A673 (cell line): Measurements from ENCODE around the gene SIT1. TPM values are rescaled to one million over a fixed set of nuclear protein-coding genes. Genes with fewer than 3 reads are reported as not detected.
"Not testable (repeated sequence)": the region's sequence is repeated elsewhere in the genome, so short reads cannot be mapped to it uniquely, and the experiment has no call there.

Experiments used
- BruUV-seq: library from RNA; stranded (reverse); fragments of 400-500 nt; replicated peaks from 2 replicates; lab custom pipeline; 2021; lab: Mats Ljungman, UMichigan
- CTCF ChIA-PET: fragments of 300-600 bp; sonication (Branson Sonifier 250); formaldehyde crosslinking; loops from one replicate; lab custom pipeline; 2022; ENCODE audit warnings: antibody characterized with exemption; lab: Charles Lee
- POLR2A ChIA-PET: fragments of 300-600 bp; sonication (Branson Sonifier 250); formaldehyde crosslinking; loops from one replicate; lab custom pipeline; 2022; ENCODE audit warnings: antibody characterized with exemption; ENCODE audit not compliant: low non-redundant PET; lab: Charles Lee
- DNase-seq: peaks from one replicate; pipeline ENCODE4 v3.0.0-alpha.2; 2015; ENCODE audit warnings: low spot score
- H3K27ac ChIP-seq: fragments of 200-600 bp; sonication (generic); 2 replicates; pipeline ENCODE4 v1.5.1; 2016; ENCODE audit warnings: mixed run types, low read depth, mild to moderate bottlenecking, mixed read lengths, antibody characterized with exemption, low read length; ENCODE audit not compliant: poor library complexity, severe bottlenecking
- H3K27me3 ChIP-seq: fragments of 200-600 bp; sonication (generic); replicated peaks from 2 replicates; pipeline ENCODE4 v1.6.1; 2017; ENCODE audit warnings: mixed run types, low read depth, mild to moderate bottlenecking, mixed read lengths, antibody characterized with exemption, low read length; ENCODE audit not compliant: insufficient read depth, poor library complexity
- H3K36me3 ChIP-seq: fragments of 200-600 bp; sonication (generic); 2 replicates; pipeline ENCODE4 v1.6.1; 2016; ENCODE audit warnings: mixed run types, mild to moderate bottlenecking, mixed read lengths, antibody characterized with exemption, low read length; ENCODE audit not compliant: insufficient read depth, poor library complexity, severe bottlenecking
- H3K4me1 ChIP-seq: fragments of 200-600 bp; sonication (generic); 2 replicates; pipeline ENCODE4 v1.6.1; 2017; ENCODE audit warnings: mixed run types, mild to moderate bottlenecking, mixed read lengths, antibody characterized with exemption, low read length; ENCODE audit not compliant: insufficient read depth, poor library complexity, severe bottlenecking
- H3K4me3 ChIP-seq: fragments of 200-600 bp; sonication (generic); 2 replicates; pipeline ENCODE4 v1.5.1; 2016; ENCODE audit warnings: low read depth, mixed run types, mild to moderate bottlenecking, mixed read lengths, low read length; ENCODE audit not compliant: poor library complexity, severe bottlenecking
- H3K9me3 ChIP-seq: fragments of 200-600 bp; sonication (generic); 2 replicates; pipeline ENCODE4 v1.6.1; 2016; ENCODE audit warnings: mixed run types, low read depth, mild to moderate bottlenecking, mixed read lengths, antibody characterized with exemption, low read length; ENCODE audit not compliant: poor library complexity, severe bottlenecking
- EZH2 ChIP-seq: fragments of 200-600 bp; sonication (generic); IDR thresholded peaks from 2 replicates; pipeline ENCODE4 v1.6.1; 2017; ENCODE audit warnings: borderline replicate concordance, low read depth, mild to moderate bottlenecking, mixed read lengths, antibody characterized with exemption, low read length; ENCODE audit not compliant: poor library complexity, severe bottlenecking
- intact Hi-C: fragments of 100-400 bp; cut with micrococcal nuclease; formaldehyde crosslinking; loops from one replicate; pipeline ENCODE4 v1.10.0; 2022; ENCODE audit not compliant: unreplicated experiment
- total RNA-seq: library from RNA; stranded (reverse); gene quantifications from 2 replicates; pipeline ENCODE4 v1.2.3, GENCODE V29; 2021
- TF ChIP-seq, protein P1 (sequence below): fragments of 300-800, 200-600 bp; sonication (generic); conservative IDR thresholded peaks from 2 replicates; pipeline ENCODE4 v1.5.1; 2017; ENCODE audit warnings: low read depth, mild to moderate bottlenecking, antibody characterized with exemption, low read length, moderate library complexity, mixed read lengths

SIT1 gene
- total RNA-seq, 1 experiment from 2014 or later, result not detected

DNA sequence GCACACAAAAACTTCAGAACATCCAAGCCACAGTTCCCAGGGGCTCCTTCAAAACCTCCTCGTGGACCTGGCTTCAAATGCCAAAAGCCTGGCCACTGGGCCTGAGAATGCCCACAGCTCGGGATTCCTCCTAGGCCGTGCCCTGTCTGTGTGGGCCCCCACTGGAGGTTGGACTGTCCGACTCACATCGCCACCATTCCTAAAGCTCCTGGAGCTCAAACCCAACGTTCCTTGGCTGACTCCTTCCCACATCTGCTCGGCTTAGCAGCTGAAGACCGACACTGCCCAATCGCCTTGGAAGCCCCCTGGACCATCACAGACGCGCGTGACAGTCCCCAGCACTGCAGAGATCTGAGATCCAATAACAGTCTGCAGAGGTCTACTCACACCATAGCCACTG, 7.7 kb downstream of the SIT1 start:
- POLR2A ChIA-PET, result no interaction called here
- H3K27ac ChIP-seq, result no peak overlapping the region
- H3K4me1 ChIP-seq, result peaks cover 4% of the 10 kb centered on the region
- intact Hi-C loops, result no loop called here
- no peaks in the 10 kb centered on the region for H3K36me3 ChIP-seq
- TF ChIP-seq, protein P1, sequence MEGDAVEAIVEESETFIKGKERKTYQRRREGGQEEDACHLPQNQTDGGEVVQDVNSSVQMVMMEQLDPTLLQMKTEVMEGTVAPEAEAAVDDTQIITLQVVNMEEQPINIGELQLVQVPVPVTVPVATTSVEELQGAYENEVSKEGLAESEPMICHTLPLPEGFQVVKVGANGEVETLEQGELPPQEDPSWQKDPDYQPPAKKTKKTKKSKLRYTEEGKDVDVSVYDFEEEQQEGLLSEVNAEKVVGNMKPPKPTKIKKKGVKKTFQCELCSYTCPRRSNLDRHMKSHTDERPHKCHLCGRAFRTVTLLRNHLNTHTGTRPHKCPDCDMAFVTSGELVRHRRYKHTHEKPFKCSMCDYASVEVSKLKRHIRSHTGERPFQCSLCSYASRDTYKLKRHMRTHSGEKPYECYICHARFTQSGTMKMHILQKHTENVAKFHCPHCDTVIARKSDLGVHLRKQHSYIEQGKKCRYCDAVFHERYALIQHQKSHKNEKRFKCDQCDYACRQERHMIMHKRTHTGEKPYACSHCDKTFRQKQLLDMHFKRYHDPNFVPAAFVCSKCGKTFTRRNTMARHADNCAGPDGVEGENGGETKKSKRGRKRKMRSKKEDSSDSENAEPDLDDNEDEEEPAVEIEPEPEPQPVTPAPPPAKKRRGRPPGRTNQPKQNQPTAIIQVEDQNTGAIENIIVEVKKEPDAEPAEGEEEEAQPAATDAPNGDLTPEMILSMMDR, result no peak
- no peak for TF ChIP-seq EZH2
- H3K27me3 ChIP-seq, result no peaks in the 10 kb centered on the region
- no peak for DNase-seq
- H3K9me3 ChIP-seq, result no peaks in the 10 kb centered on the region
- BruUV-seq, result no TSS peak
- CTCF ChIA-PET, result no interaction called here
- H3K4me3 ChIP-seq, result no peak overlapping the region

GRCh38 chr9:35641478-35641877, 9.3 kb downstream of the SIT1 start:
- H3K4me1 ChIP-seq, BruUV-seq, intact Hi-C loops, DNase-seq, H3K27me3 ChIP-seq, H3K36me3 ChIP-seq, POLR2A ChIA-PET, H3K27ac ChIP-seq, H3K4me3 ChIP-seq, H3K9me3 ChIP-seq, CTCF ChIA-PET: not testable (repeated sequence)

- H3K4me3 ChIP-seq, POLR2A ChIA-PET, H3K27me3 ChIP-seq, H3K4me1 ChIP-seq, intact Hi-C loops, H3K9me3 ChIP-seq, BruUV-seq, H3K27ac ChIP-seq, CTCF ChIA-PET, DNase-seq, H3K36me3 ChIP-seq: not testable (repeated sequence)
Measured at GRCh38 chr9:35640431-35640830, 10.3 kb downstream of the SIT1 start.

- intact Hi-C loops, result no loop called here
- TF ChIP-seq, protein P1, result no peak
- TF ChIP-seq EZH2, result no peak
- Histone ChIP-seq H3K4me3 (no peak overlapping the region), H3K9me3 (no peaks in the 10 kb centered on the region), H3K27ac (no peak overlapping the region), H3K4me1 (no peaks in the 10 kb centered on the region), H3K27me3 (no peaks in the 10 kb centered on the region), H3K36me3 (no peaks in the 10 kb centered on the region)
- CTCF ChIA-PET, result no interaction called here
- POLR2A ChIA-PET, result no interaction called here
- no TSS peak for BruUV-seq
- DNase-seq, result no peak
Measured at GRCh38 chr9:35639631-35640030, 11.1 kb downstream of the SIT1 start.

DNA sequence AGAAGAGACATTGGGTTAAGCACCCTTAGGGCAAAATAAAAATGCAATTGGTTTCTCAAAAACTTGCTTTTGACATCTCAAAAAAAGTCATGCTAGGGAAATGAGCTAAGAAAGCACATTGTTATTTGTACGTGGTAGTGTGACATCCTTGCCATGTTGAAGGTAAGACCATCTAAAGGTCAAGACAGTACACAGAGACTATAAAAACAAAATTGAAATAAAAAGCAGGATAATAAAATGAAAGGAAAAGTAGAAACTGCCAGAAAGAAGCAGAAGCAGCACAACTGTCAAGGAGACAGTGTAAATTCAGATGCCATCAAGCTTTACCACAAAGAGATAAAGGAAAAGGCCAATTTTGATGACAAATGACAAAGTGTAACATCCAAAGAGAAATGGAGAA, 11.5 kb downstream of the SIT1 start:
- CTCF ChIA-PET, H3K4me3 ChIP-seq, H3K27ac ChIP-seq, DNase-seq, H3K36me3 ChIP-seq, BruUV-seq, POLR2A ChIA-PET, H3K27me3 ChIP-seq, H3K9me3 ChIP-seq, H3K4me1 ChIP-seq, intact Hi-C loops: not testable (repeated sequence)

- H3K4me3 ChIP-seq, H3K9me3 ChIP-seq, H3K27me3 ChIP-seq, DNase-seq, H3K4me1 ChIP-seq, BruUV-seq, intact Hi-C loops, H3K36me3 ChIP-seq, POLR2A ChIA-PET, H3K27ac ChIP-seq: not testable (repeated sequence)
- CTCF ChIA-PET, result interaction anchor here (0.7 kb wide), 1 partner anchor 686 kb away, joined by 3 read pairs; no protein-coding TSS in a partner anchor
Measured at GRCh38 chr9:35638751-35639150, 12.0 kb downstream of the SIT1 start.
